DND-41 (cell line): Measurements from ENCODE around the gene ATXN7L2.

Experiments used
- EZH2 ChIP-seq: IDR thresholded peaks from 3 replicates; pipeline ENCODE4 v1.6.1; 2012; ENCODE audit warnings: borderline replicate concordance, low read depth, mild to moderate bottlenecking, moderate library complexity, low read length, inconsistent platforms; ENCODE audit not compliant: severe bottlenecking
- TF ChIP-seq, protein P1 (sequence below): IDR thresholded peaks from 2 replicates; pipeline ENCODE4 v1.5.1; 2012; ENCODE audit warnings: borderline replicate concordance, low read length, moderate library complexity, mild to moderate bottlenecking; ENCODE audit not compliant: poor library complexity, severe bottlenecking; ENCODE audit errors: extremely low read depth

DNA sequence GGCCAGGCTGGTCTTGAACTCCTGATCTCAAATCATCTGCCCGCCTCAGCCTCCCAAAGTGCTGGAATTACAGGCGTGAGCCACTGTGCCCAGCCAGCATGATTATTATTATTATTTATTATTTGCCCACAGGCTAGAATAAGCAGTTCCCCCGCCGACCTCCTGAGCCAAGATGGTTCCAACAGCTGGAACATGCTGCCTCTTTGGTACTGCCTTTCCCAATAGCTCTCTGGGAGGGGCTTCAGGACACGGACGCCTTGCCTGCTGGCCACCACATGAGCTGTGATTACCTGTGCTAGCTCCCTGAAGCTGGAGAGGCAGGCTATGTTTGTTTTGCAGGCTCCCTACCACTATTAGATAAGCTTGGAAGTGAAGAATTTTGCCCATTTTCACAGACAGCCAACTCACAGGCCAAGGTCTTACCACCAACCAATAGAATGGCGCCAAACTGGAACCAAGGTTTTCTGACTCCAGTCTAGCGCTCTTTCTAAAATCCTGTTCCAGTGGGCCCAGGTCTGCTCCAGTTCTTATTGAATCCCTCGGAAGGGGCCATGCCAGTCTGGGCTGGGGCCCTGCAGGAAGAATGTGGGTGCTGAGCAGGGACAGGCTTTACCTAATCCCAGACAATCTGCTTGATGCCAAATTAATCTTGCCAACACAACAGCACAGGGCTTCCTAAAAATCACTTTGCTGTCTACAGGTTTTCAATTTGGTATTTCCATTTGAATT lies 53.9 kb downstream of the ATXN7L2 start:
- TF ChIP-seq, protein P1, sequence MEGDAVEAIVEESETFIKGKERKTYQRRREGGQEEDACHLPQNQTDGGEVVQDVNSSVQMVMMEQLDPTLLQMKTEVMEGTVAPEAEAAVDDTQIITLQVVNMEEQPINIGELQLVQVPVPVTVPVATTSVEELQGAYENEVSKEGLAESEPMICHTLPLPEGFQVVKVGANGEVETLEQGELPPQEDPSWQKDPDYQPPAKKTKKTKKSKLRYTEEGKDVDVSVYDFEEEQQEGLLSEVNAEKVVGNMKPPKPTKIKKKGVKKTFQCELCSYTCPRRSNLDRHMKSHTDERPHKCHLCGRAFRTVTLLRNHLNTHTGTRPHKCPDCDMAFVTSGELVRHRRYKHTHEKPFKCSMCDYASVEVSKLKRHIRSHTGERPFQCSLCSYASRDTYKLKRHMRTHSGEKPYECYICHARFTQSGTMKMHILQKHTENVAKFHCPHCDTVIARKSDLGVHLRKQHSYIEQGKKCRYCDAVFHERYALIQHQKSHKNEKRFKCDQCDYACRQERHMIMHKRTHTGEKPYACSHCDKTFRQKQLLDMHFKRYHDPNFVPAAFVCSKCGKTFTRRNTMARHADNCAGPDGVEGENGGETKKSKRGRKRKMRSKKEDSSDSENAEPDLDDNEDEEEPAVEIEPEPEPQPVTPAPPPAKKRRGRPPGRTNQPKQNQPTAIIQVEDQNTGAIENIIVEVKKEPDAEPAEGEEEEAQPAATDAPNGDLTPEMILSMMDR, result no peak
- TF ChIP-seq EZH2, result no peak
